Epithelial cell of esophagus (primary cell): ENCODE results near the gene PNMA8C.
"Not testable (repeated sequence)": the region's sequence is repeated elsewhere in the genome, so short reads cannot be mapped to it uniquely, and the experiment has no call there.

Experiments
- DNase-seq: peaks from one replicate; pipeline ENCODE4 v3.0.0; 2010; ENCODE audit warnings: low read depth
- H3K4me3 ChIP-seq: 2 replicates; pipeline ENCODE4 v1.5.1; 2011; ENCODE audit warnings: mild to moderate bottlenecking, low read length, control low read depth
- TF ChIP-seq, protein P1 (sequence below): IDR thresholded peaks from 2 replicates; pipeline ENCODE4 v1.5.1; 2011; ENCODE audit warnings: low read depth, mild to moderate bottlenecking, low read length, control low read depth, inconsistent platforms; ENCODE audit not compliant: insufficient read depth; ENCODE audit errors: missing control alignments

The PNMA8C gene

DNA sequence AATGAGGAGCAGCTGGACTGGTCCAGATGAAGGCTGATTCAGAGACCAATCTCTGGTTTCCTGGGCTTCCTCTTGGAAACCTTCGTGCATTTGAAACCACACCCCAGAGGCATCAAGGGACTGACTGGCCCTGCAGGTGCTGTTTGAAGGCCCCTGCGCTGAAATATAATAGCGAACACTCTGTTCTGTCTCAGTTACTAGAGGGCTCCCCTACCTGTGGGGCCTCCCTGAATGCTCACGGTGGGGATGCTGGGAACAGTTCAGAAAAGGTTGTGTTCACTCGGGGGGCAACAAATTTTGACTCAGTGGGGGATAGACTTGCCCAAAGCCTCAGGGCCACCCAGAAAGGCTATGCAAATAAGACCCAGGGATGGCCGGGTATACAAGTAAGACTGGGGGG, 21.8 kb downstream of the PNMA8C start:
- peak; percentile 56 for DNase-seq
- TF ChIP-seq, protein P1, sequence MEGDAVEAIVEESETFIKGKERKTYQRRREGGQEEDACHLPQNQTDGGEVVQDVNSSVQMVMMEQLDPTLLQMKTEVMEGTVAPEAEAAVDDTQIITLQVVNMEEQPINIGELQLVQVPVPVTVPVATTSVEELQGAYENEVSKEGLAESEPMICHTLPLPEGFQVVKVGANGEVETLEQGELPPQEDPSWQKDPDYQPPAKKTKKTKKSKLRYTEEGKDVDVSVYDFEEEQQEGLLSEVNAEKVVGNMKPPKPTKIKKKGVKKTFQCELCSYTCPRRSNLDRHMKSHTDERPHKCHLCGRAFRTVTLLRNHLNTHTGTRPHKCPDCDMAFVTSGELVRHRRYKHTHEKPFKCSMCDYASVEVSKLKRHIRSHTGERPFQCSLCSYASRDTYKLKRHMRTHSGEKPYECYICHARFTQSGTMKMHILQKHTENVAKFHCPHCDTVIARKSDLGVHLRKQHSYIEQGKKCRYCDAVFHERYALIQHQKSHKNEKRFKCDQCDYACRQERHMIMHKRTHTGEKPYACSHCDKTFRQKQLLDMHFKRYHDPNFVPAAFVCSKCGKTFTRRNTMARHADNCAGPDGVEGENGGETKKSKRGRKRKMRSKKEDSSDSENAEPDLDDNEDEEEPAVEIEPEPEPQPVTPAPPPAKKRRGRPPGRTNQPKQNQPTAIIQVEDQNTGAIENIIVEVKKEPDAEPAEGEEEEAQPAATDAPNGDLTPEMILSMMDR, result no peak
- H3K4me3 ChIP-seq, result no peak overlapping the region

DNA sequence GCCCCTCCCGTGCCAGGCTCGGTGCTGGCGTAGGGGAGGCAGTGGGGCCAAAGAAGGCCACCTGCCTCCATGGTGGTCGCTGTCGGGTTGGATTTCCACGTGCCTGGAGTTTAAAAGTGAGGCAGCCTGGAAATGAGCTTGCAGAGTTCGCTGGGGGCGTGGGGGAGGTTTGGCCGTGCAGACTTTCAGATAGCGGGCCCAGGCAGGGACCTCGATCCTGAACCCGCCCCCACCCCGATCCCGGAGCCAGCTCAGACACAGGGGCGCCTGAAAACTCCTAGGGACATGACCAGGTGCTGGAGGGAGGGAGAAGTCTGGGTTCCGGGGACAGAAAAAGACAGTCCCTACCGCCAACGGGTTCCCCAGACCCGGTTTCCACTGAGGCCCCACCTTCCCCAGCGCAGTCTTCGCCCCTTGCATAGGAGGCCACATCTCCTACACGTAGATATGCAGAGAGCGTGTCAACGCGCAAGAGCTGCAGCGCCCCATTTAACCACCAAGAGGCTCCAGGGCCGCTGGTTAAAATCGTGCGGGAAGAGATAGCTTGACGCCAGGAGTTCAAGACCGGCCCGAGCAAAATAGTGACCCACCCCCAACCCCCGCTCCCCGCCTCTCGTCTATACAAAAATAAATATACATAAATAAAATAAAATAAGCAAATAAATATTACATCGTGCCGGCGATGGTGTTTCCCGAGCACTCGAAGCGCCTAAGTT, 23.8 kb downstream of the PNMA8C start:
- TF ChIP-seq, protein P1, result peak; percentile 34
- H3K4me3 ChIP-seq, result peak overlapping the region; percentile 31
- DNase-seq, result peak; percentile 50

DNA sequence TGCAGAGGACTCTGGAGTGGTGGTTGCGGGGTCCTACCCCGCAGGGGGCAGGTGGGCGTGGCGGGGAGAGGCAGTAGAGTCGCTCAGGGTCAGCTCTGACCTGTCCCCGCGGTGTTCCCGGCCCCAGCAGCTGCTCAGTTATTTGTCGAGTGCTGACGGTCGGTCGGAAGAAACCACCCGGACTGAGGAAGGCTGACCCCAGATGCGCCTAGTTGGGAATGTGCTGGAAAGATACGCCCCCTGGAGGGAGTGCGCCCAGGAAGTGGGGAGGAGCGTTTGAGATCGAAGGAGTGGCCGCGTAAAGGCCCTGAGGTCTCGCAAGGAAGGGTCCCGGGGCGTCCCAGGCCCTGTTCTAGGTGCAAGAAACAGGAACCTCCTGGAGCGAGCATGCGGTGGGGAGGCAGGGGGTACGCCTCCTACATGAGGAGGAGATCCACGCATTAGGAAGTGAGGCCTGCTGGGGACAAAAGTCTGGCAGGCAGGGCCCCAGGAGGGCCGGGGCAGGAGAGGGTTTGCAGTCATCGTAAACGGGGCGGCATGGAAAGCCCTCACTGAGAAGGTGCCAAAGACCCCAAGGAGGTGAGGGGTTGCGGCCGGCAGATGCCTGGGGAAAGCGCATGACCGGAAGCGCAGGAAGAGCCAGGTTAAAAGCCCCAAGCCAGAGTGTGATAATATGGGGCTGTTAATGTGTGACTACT, 24.5 kb downstream of the PNMA8C start:
- TF ChIP-seq, protein P1, result no peak
- H3K4me3 ChIP-seq, result peak overlapping the region; percentile 31
- DNase-seq, result peak; percentile 51

DNA sequence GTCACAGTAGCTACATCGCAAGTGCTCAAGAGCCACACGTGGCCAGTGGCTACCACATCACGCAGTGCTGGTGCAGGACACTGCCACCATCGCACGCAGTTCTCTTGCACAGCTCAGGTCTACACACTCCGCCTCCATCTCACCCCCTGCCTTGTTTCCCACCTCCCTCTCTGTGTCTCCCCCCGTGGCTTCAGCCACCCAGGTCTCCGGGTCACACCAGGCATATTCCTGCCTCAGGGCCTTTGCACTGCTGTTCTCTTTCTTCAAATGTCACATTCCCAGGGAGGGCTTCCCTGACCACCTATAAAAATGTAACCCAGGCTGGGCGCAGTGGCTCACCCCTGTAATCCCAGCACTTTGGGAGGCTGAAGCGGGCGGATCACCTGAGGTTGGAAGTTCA, 26.0 kb downstream of the PNMA8C start:
- no peak overlapping the region for H3K4me3 ChIP-seq
- no peak for DNase-seq
- TF ChIP-seq, protein P1, result no peak

DNA sequence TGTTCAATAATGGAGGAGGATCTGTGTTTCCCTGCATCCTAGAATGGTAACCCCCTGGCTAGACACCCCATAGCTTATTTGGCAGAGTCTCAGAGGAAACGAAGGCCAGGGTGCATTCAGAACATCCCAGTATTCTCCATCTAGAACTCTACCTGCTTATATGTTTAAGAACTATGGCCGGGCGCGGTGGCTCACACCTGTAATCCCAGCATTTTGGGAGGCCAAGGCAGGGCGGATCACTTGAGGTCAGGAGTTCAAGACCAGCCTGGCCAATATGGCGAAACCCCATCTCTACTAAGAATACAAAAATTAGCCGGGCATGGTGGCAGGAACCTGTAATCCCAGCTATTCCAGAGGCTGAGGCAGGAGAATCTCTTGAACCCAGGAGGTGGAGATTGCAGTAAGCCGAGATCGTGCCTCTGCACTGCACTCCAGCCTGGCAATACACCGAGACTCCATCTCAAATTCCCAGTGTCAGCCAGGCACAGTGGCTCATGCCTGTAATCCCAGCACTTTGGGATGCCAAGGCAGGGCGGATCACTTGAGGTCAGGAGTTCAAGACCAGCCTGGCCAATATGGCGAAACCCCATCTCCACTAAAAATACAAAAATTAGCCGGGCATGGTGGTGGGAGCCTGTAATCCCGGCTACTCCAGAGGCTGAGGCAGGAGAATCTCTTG, 30.8 kb downstream of the PNMA8C start:
- H3K4me3 ChIP-seq, DNase-seq: not testable (repeated sequence)

DNA sequence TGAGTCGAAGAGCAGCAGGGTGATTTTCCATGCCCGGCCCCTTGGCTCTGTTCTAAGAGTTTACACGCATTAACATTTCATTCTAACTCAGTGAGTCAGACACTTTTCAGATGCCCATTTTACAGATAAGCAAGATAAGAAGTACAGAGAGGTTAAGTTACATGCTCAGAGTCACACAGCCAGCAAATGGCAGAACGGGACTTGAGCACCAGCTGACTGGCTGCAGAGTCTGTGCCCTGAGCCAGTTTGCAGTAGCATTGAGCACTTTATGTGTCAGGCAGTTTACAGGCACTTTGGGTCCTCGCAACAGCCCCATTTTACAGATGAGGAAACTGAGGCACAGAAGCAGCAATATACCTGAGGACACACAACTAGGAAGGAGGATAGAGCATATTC, 34.3 kb downstream of the PNMA8C start:
- DNase-seq, result no peak
- TF ChIP-seq, protein P1, result no peak
- no peak overlapping the region for H3K4me3 ChIP-seq

DNA sequence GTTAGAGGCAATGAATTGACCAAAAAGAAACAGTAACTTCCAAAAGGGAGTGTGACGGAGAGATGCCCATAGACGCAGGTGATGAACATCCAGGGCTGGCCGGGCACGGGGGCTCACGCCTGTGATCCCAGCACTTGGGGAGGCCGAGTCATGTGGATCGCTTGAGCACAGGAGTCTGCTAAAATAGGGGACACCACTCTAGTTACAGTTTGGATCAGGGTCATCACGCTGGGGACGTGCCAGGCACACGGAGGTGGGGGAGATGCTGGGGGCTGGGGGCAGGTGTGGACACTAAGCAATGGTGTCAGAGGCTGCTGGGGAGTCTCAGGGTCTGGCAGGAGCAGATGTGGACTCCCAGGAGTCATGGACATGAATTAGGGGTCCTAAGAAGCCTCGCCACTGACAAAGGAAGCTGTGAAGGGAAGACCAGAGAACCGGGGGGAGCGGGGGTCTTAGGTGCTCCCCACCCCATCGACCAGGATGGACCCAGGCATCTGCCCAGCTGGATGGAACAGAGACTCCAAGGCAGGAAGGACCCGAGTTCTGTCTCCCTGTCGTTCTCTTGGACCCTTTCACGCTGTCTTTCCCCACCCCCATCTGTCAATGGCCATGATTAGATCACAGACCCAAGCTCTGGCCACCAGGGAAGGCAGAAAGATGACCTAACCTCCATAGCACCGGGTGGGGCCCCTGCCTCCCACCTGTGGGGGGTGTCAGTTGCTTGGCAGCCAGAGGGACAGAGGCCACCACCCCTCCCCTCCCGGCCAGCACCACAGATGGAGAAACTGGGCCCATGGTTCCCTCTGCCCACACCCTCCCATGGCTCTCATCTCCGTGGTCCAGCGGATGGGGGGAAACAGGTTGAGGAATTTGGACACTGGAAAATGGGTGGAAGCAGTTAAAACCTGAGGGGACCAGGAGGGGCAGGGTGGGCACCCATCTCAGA, 35.0 kb downstream of the PNMA8C start:
- DNase-seq, result no peak
- H3K4me3 ChIP-seq, result no peak overlapping the region
- TF ChIP-seq, protein P1, result no peak
